Measurements from ENCODE around the gene SATB2. TPM values are rescaled to one million over a fixed set of nuclear protein-coding genes. Genes with fewer than 3 reads are reported as not detected.

The SATB2 gene
- polyA plus RNA-seq, 1 donor from 2014 or later: 0.21 TPM

GRCh38 chr2:199443589-199444130, 14.1 kb downstream of the SATB2 start:
- Histone ChIP-seq H3F3A (ENCODE audit: insufficient read depth, low read length, poor library complexity, severe bottlenecking) (no peaks in the 10 kb centered on the region), H3K36me3 (ENCODE audit: insufficient read depth, low read length) (no peaks in the 10 kb centered on the region), H3K4me2 (ENCODE audit: low read length) (no peak overlapping the region), H3K9me3 (ENCODE audit: low read length) (no peaks in the 10 kb centered on the region), H2AFZ (ENCODE audit: low read depth, low read length) (no peak overlapping the region), H3K27me3 (ENCODE audit: insufficient read depth, low read depth, low read length) (peaks cover 30% of the 10 kb centered on the region), H3K79me2 (replicated peaks; ENCODE audit: insufficient read depth, low read length) (no peaks in the 10 kb centered on the region), H3K4me3 (ENCODE audit: low read length) (no peak overlapping the region), H3K9me2 (ENCODE audit: insufficient read depth, low read length) (no peaks in the 10 kb centered on the region), H3K9ac (ENCODE audit: low read length) (no peak overlapping the region), H3K27ac (ENCODE audit: low read length) (no peak overlapping the region), H4K20me1 (ENCODE audit: insufficient read depth) (no peaks in the 10 kb centered on the region)
- TF ChIP-seq POLR2AphosphoS5 (IDR thresholded peaks at IDR 0.05) (no peak), SMC3 (conservative IDR thresholded peaks at IDR 0.05; ENCODE audit: poor library complexity) (no peak), MXI1 (conservative IDR thresholded peaks at IDR 0.05; ENCODE audit: poor library complexity, severe bottlenecking) (no peak), RAD21 (conservative IDR thresholded peaks at IDR 0.05) (no peak)

GRCh38 chr2:199442173-199442572, 15.6 kb downstream of the SATB2 start:
- Histone ChIP-seq H3K9me3 (ENCODE audit: low read length) (no peaks in the 10 kb centered on the region), H3K27ac (ENCODE audit: low read length) (no peak overlapping the region), H3K4me3 (ENCODE audit: low read length) (no peak overlapping the region), H3K27me3 (ENCODE audit: insufficient read depth, low read depth, low read length) (peaks cover 29% of the 10 kb centered on the region), H2AFZ (ENCODE audit: low read depth, low read length) (no peak overlapping the region), H3K9ac (ENCODE audit: low read length) (no peak overlapping the region), H4K20me1 (ENCODE audit: insufficient read depth) (no peaks in the 10 kb centered on the region), H3K36me3 (ENCODE audit: insufficient read depth, low read length) (no peaks in the 10 kb centered on the region), H3K79me2 (replicated peaks; ENCODE audit: insufficient read depth, low read length) (no peaks in the 10 kb centered on the region), H3F3A (ENCODE audit: insufficient read depth, low read length, poor library complexity, severe bottlenecking) (no peaks in the 10 kb centered on the region), H3K4me2 (ENCODE audit: low read length) (no peak overlapping the region), H3K9me2 (ENCODE audit: insufficient read depth, low read length) (no peaks in the 10 kb centered on the region)
- TF ChIP-seq POLR2AphosphoS5 (IDR thresholded peaks at IDR 0.05) (no peak), MXI1 (conservative IDR thresholded peaks at IDR 0.05; ENCODE audit: poor library complexity, severe bottlenecking) (no peak)

GRCh38 chr2:199441759-199442158, 16.0 kb downstream of the SATB2 start:
- no peak for TF ChIP-seq EZH2 (IDR thresholded peaks at IDR 0.05; ENCODE audit: borderline replicate concordance, insufficient read depth, low read length, poor library complexity, severe bottlenecking)
- TF ChIP-seq EP300 (conservative IDR thresholded peaks at IDR 0.05; ENCODE audit: poor library complexity, severe bottlenecking): no peak
- TF ChIP-seq REST (IDR thresholded peaks at IDR 0.05; ENCODE audit: borderline replicate concordance): no peak
- no peak for TF ChIP-seq RAD21 (conservative IDR thresholded peaks at IDR 0.05)
- no peak for TF ChIP-seq SMC3 (conservative IDR thresholded peaks at IDR 0.05; ENCODE audit: poor library complexity)
- no peak for TF ChIP-seq TAF1 (IDR thresholded peaks at IDR 0.05; ENCODE audit: low read depth)
- no peak for TF ChIP-seq POLR2AphosphoS5 (IDR thresholded peaks at IDR 0.05)
- TF ChIP-seq CTCF (IDR thresholded peaks at IDR 0.05; ENCODE audit: poor library complexity, severe bottlenecking): no peak
- TF ChIP-seq MXI1 (conservative IDR thresholded peaks at IDR 0.05; ENCODE audit: poor library complexity, severe bottlenecking): no peak
- no peak overlapping the region for H3K27ac ChIP-seq (ENCODE audit: low read length)
- no peak overlapping the region for H2AFZ ChIP-seq (ENCODE audit: low read depth, low read length)
- H3F3A ChIP-seq (ENCODE audit: insufficient read depth, low read length, poor library complexity, severe bottlenecking): no peaks in the 10 kb centered on the region
- H3K4me3 ChIP-seq (ENCODE audit: low read length): no peak overlapping the region
- H3K27me3 ChIP-seq (ENCODE audit: insufficient read depth, low read depth, low read length): peaks cover 29% of the 10 kb centered on the region
- H3K4me2 ChIP-seq (ENCODE audit: low read length): no peak overlapping the region
- no peaks in the 10 kb centered on the region for H3K9me3 ChIP-seq (ENCODE audit: low read length)
- no peaks in the 10 kb centered on the region for H3K9me2 ChIP-seq (ENCODE audit: insufficient read depth, low read length)
- H3K9ac ChIP-seq (ENCODE audit: low read length): no peak overlapping the region
- H3K36me3 ChIP-seq (ENCODE audit: insufficient read depth, low read length): no peaks in the 10 kb centered on the region
- no peaks in the 10 kb centered on the region for H3K79me2 ChIP-seq (replicated peaks; ENCODE audit: insufficient read depth, low read length)
- H4K20me1 ChIP-seq (ENCODE audit: insufficient read depth): no peaks in the 10 kb centered on the region
